ENCODE measurements around the gene METTL22.

Gene METTL22

GRCh38 chr16:8594149-8594666 is 27.3 kb upstream of the METTL22 start:
- Histone ChIP-seq H3K9me3 (ENCODE audit: insufficient read depth, low read length) (no peaks in the 10 kb centered on the region), H3K27me3 (ENCODE audit: low read length) (no peaks in the 10 kb centered on the region), H4K20me1 (ENCODE audit: low read depth, low read length) (no peaks in the 10 kb centered on the region), H3K4me2 (ENCODE audit: low read depth, low read length, poor library complexity, severe bottlenecking) (no peak overlapping the region), H3K36me3 (ENCODE audit: low read length) (no peaks in the 10 kb centered on the region), H3K79me2 (ENCODE audit: insufficient read depth, low read length) (no peaks in the 10 kb centered on the region), H2AFZ (ENCODE audit: low read depth, low read length, severe bottlenecking) (no peak overlapping the region), H3K9me2 (replicated peaks; ENCODE audit: insufficient read depth, low read length) (no peaks in the 10 kb centered on the region), H3K27ac (ENCODE audit: low read depth, low read length) (no peak overlapping the region), H3F3A (ENCODE audit: insufficient read depth) (no peaks in the 10 kb centered on the region), H3K9ac (ENCODE audit: low read length) (no peak overlapping the region), H3K4me3 (ENCODE audit: insufficient read depth, low read length, poor library complexity, severe bottlenecking) (no peak overlapping the region)
- TF ChIP-seq EZH2phosphoT487 (conservative IDR thresholded peaks at IDR 0.05; ENCODE audit: low read length) = no peak
- TF ChIP-seq CTCF (IDR thresholded peaks at IDR 0.05; ENCODE audit: insufficient read depth, low read length, poor library complexity, severe bottlenecking) = no peak

- Histone ChIP-seq H3K9me3 (ENCODE audit: insufficient read depth, low read length) (no peaks in the 10 kb centered on the region), H3K4me3 (ENCODE audit: insufficient read depth, low read length, poor library complexity, severe bottlenecking) (no peak overlapping the region), H3K27me3 (ENCODE audit: low read length) (no peaks in the 10 kb centered on the region), H2AFZ (ENCODE audit: low read depth, low read length, severe bottlenecking) (no peak overlapping the region), H3K4me2 (ENCODE audit: low read depth, low read length, poor library complexity, severe bottlenecking) (no peak overlapping the region), H3K9me2 (replicated peaks; ENCODE audit: insufficient read depth, low read length) (no peaks in the 10 kb centered on the region), H3K27ac (ENCODE audit: low read depth, low read length) (no peak overlapping the region), H3F3A (ENCODE audit: insufficient read depth) (no peaks in the 10 kb centered on the region), H3K36me3 (ENCODE audit: low read length) (no peaks in the 10 kb centered on the region), H4K20me1 (ENCODE audit: low read depth, low read length) (no peaks in the 10 kb centered on the region), H3K79me2 (ENCODE audit: insufficient read depth, low read length) (no peaks in the 10 kb centered on the region), H3K9ac (ENCODE audit: low read length) (no peak overlapping the region)
- TF ChIP-seq EZH2phosphoT487 (conservative IDR thresholded peaks at IDR 0.05; ENCODE audit: low read length) = no peak
Observed at GRCh38 chr16:8595783-8596182, 25.7 kb upstream of the METTL22 start.

- Histone ChIP-seq H3K36me3 (ENCODE audit: low read length) (no peaks in the 10 kb centered on the region), H3K4me3 (ENCODE audit: insufficient read depth, low read length, poor library complexity, severe bottlenecking) (no peak overlapping the region), H3K27ac (ENCODE audit: low read depth, low read length) (no peak overlapping the region), H3K79me2 (ENCODE audit: insufficient read depth, low read length) (no peaks in the 10 kb centered on the region), H3K9me2 (replicated peaks; ENCODE audit: insufficient read depth, low read length) (no peaks in the 10 kb centered on the region), H3K4me2 (ENCODE audit: low read depth, low read length, poor library complexity, severe bottlenecking) (no peak overlapping the region), H3K27me3 (ENCODE audit: low read length) (no peaks in the 10 kb centered on the region), H3K9ac (ENCODE audit: low read length) (no peak overlapping the region), H2AFZ (ENCODE audit: low read depth, low read length, severe bottlenecking) (no peak overlapping the region), H4K20me1 (ENCODE audit: low read depth, low read length) (no peaks in the 10 kb centered on the region), H3K9me3 (ENCODE audit: insufficient read depth, low read length) (no peaks in the 10 kb centered on the region), H3F3A (ENCODE audit: insufficient read depth) (no peaks in the 10 kb centered on the region)
- no peak for TF ChIP-seq CTCF (IDR thresholded peaks at IDR 0.05; ENCODE audit: insufficient read depth, low read length, poor library complexity, severe bottlenecking)
- no peak for TF ChIP-seq EZH2phosphoT487 (conservative IDR thresholded peaks at IDR 0.05; ENCODE audit: low read length)
Observed at GRCh38 chr16:8596581-8596980, 24.9 kb upstream of the METTL22 start.

- Histone ChIP-seq H3K9me3 (ENCODE audit: insufficient read depth, low read length) (no peaks in the 10 kb centered on the region), H3F3A (ENCODE audit: insufficient read depth) (no peaks in the 10 kb centered on the region), H4K20me1 (ENCODE audit: low read depth, low read length) (no peaks in the 10 kb centered on the region), H3K27me3 (ENCODE audit: low read length) (no peaks in the 10 kb centered on the region), H3K9me2 (replicated peaks; ENCODE audit: insufficient read depth, low read length) (no peaks in the 10 kb centered on the region), H3K4me3 (ENCODE audit: insufficient read depth, low read length, poor library complexity, severe bottlenecking) (no peak overlapping the region), H3K27ac (ENCODE audit: low read depth, low read length) (no peak overlapping the region), H2AFZ (ENCODE audit: low read depth, low read length, severe bottlenecking) (no peak overlapping the region), H3K9ac (ENCODE audit: low read length) (no peak overlapping the region), H3K36me3 (ENCODE audit: low read length) (no peaks in the 10 kb centered on the region), H3K4me2 (ENCODE audit: low read depth, low read length, poor library complexity, severe bottlenecking) (no peak overlapping the region), H3K79me2 (ENCODE audit: insufficient read depth, low read length) (no peaks in the 10 kb centered on the region)
- TF ChIP-seq CTCF (IDR thresholded peaks at IDR 0.05; ENCODE audit: insufficient read depth, low read length, poor library complexity, severe bottlenecking) (no peak), EZH2phosphoT487 (conservative IDR thresholded peaks at IDR 0.05; ENCODE audit: low read length) (no peak)
Observed at GRCh38 chr16:8600144-8600775, 21.2 kb upstream of the METTL22 start.
